ENCODE data around the gene SASS6. TPM values are rescaled to one million over a fixed set of nuclear protein-coding genes. Genes with fewer than 3 reads are reported as not detected.

SASS6 gene
- total RNA-seq, 4 donors from 2014 or later: 2.6 to 4.6 (median 3.5) TPM

GRCh38 chr1:100036718-100037655, 95.7 kb downstream of the SASS6 start:
- TF ChIP-seq, protein P1, sequence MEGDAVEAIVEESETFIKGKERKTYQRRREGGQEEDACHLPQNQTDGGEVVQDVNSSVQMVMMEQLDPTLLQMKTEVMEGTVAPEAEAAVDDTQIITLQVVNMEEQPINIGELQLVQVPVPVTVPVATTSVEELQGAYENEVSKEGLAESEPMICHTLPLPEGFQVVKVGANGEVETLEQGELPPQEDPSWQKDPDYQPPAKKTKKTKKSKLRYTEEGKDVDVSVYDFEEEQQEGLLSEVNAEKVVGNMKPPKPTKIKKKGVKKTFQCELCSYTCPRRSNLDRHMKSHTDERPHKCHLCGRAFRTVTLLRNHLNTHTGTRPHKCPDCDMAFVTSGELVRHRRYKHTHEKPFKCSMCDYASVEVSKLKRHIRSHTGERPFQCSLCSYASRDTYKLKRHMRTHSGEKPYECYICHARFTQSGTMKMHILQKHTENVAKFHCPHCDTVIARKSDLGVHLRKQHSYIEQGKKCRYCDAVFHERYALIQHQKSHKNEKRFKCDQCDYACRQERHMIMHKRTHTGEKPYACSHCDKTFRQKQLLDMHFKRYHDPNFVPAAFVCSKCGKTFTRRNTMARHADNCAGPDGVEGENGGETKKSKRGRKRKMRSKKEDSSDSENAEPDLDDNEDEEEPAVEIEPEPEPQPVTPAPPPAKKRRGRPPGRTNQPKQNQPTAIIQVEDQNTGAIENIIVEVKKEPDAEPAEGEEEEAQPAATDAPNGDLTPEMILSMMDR (IDR thresholded peaks at IDR 0.05): no peak
- TF ChIP-seq POLR2A (IDR thresholded peaks at IDR 0.05): no peak
- Histone ChIP-seq H3K4me3 (replicated peaks in 1 of 3) (peak overlapping the region; percentile 68 to 92 (median 68)), H3K36me3 (no peaks in the 10 kb centered on the region), H3K9me3 (no peaks in the 10 kb centered on the region), H3K4me1 (peaks cover 16 to 21% of the 10 kb centered on the region in 2 donors), H3K27ac (peak overlapping the region; percentile 92 to 98 (median 95)), H3K27me3 (no peaks in the 10 kb centered on the region)
- no peak for DNase-seq
- WGBS, 2 donors: 17 to 23% methylated on average over 11 of the region's 11 CpGs
- intact Hi-C loops (cut with DNase I): loop anchor here (10.0 kb wide), 1 partner anchor 222 kb away; no protein-coding TSS in a partner anchor

GRCh38 chr1:100035214-100035613, 97.5 kb downstream of the SASS6 start:
- intact Hi-C loops (cut with DNase I): loop anchor here (10.0 kb wide), 1 partner anchor 220 kb away; no protein-coding TSS in a partner anchor
- no peaks in the 10 kb centered on the region for H3K36me3 ChIP-seq
- H3K4me1 ChIP-seq: peaks cover 13 to 16% of the 10 kb centered on the region in 2 donors
- no peak overlapping the region for H3K27ac ChIP-seq
- H3K9me3 ChIP-seq: no peaks in the 10 kb centered on the region
- no peak for DNase-seq
- H3K4me3 ChIP-seq (replicated peaks in 1 of 3): no peak overlapping the region
- TF ChIP-seq POLR2A (IDR thresholded peaks at IDR 0.05): no peak
- TF ChIP-seq, protein P1 (IDR thresholded peaks at IDR 0.05): no peak
- WGBS, 2 donors: 96 to 100% methylated on average over 1 of the region's 1 CpG
- no peaks in the 10 kb centered on the region for H3K27me3 ChIP-seq

DNA sequence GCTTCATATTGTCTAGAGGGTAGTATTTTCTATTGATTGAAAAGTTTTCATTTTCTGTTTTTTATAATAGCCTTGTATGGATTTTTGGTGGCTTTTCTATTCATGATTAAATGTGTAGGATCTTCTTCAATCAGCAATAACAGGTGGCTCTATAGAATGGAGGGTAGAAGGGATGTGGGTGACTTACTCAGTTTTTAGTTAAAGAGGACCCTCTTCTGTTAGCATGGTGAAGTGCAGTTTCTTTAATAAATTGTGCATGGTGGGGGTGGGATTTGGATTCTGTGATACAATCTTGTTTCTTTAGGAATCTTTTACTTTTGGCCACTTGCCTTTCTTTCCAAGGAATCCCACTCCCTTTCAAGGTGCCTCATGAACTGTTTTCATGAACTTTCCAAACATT, 98.3 kb downstream of the SASS6 start:
- Histone ChIP-seq H3K4me1 (peaks cover 7 to 9% of the 10 kb centered on the region in 2 donors), H3K4me3 (replicated peaks in 1 of 3) (no peak overlapping the region), H3K27ac (no peak overlapping the region), H3K36me3 (no peaks in the 10 kb centered on the region), H3K27me3 (no peaks in the 10 kb centered on the region), H3K9me3 (no peaks in the 10 kb centered on the region)
- TF ChIP-seq, protein P1 (IDR thresholded peaks at IDR 0.05): peak in 4 of 6 experiments; percentile 13 to 46 (median 37)
- TF ChIP-seq POLR2A (IDR thresholded peaks at IDR 0.05): no peak
- no peak for DNase-seq
- intact Hi-C loops (cut with DNase I): loop anchor here (10.0 kb wide), 1 partner anchor 220 kb away; no protein-coding TSS in a partner anchor

Small RNAs within 50 kb of the gene (small RNA-seq; reads per million reads assigned to genes)
- gene AC093019.1: not detected

Other genes starting within 250 kb of the SASS6 start
- 10 to 100 TPM; 38.3 to 81.2 (median 57.0) TPM for gene SLC35A3, start 162.9 kb downstream of the SASS6 start, total RNA-seq
- gene TRMT13, start 233 bp upstream of the SASS6 start, total RNA-seq: 10 to 100 TPM; 27.6 to 39.5 (median 36.1) TPM
- gene LRRC39, start 45.3 kb upstream of the SASS6 start, total RNA-seq: 1 to 10 TPM in 3 of 4 donors, under 1 TPM in 1; 0.39 to 3.6 (median 2.3) TPM
- 10 to 100 TPM in 3 of 4 donors, 1 to 10 TPM in 1; 9.8 to 14.9 (median 12.1) TPM for gene DBT, start 116.9 kb upstream of the SASS6 start, total RNA-seq
- gene RTCA, start 133.3 kb upstream of the SASS6 start, total RNA-seq: 10 to 100 TPM; 13.6 to 29.0 (median 21.1) TPM
- 10 to 100 TPM; 17.1 to 32.8 (median 28.0) TPM for gene CDC14A, start 219.6 kb upstream of the SASS6 start, total RNA-seq

All from thyroid gland (tissue), 4 donors.